Osteoblast (primary cell): Measurements from ENCODE around the gene CCDC167. TPM values are rescaled to one million over a fixed set of nuclear protein-coding genes. Genes with fewer than 3 reads are reported as not detected.
A peak's percentile ranks its signal among the peaks of the same experiment; 100 is the strongest.

Source experiments
- DNase-seq: peaks from one replicate; pipeline ENCODE4 v3.0.0; 2011; ENCODE audit warnings: low spot score, mixed read lengths; ENCODE audit not compliant: insufficient read length; ENCODE audit errors: missing footprints
- H2AFZ ChIP-seq: 2 replicates; pipeline ENCODE4 v1.6.0; 2011; ENCODE audit warnings: mild to moderate bottlenecking, low read length
- H3K27ac ChIP-seq: 2 replicates; pipeline ENCODE4 v1.5.1; 2011; ENCODE audit warnings: mild to moderate bottlenecking, low read depth, low read length, moderate library complexity
- H3K27me3 ChIP-seq: 2 replicates; pipeline ENCODE4 v1.6.0; 2012; ENCODE audit warnings: mild to moderate bottlenecking, control low read depth, inconsistent platforms, low read length, moderate library complexity; ENCODE audit not compliant: insufficient read depth
- H3K36me3 ChIP-seq: 2 replicates; pipeline ENCODE4 v1.5.1; 2011; ENCODE audit warnings: mild to moderate bottlenecking, low read length, control low read depth, moderate library complexity; ENCODE audit not compliant: insufficient read depth
- H3K4me1 ChIP-seq: 2 replicates; pipeline ENCODE4 v1.5.1; 2011; ENCODE audit warnings: mild to moderate bottlenecking, low read length, control low read depth, moderate library complexity; ENCODE audit not compliant: insufficient read depth
- H3K4me2 ChIP-seq: 2 replicates; pipeline ENCODE4 v1.6.0; 2011; ENCODE audit warnings: mild to moderate bottlenecking, low read length; ENCODE audit not compliant: insufficient read depth
- H3K4me3 ChIP-seq: fragments of 200-600 bp; sonication (generic); 3 replicates; pipeline ENCODE4 v1.5.1; 2012; ENCODE audit warnings: mild to moderate bottlenecking, low read length, inconsistent platforms; ENCODE audit not compliant: insufficient read depth
- H3K79me2 ChIP-seq: 2 replicates; pipeline ENCODE4 v1.6.0; 2012; ENCODE audit warnings: mild to moderate bottlenecking, low read length, control low read depth, inconsistent platforms; ENCODE audit not compliant: insufficient read depth
- H3K9me3 ChIP-seq: 2 replicates; pipeline ENCODE4 v1.5.1; 2011; ENCODE audit warnings: low read depth, low read length, control low read depth
- H4K20me1 ChIP-seq: 2 replicates; pipeline ENCODE4 v1.6.0; 2012; ENCODE audit warnings: mild to moderate bottlenecking, low read length, control low read depth; ENCODE audit not compliant: insufficient read depth
- total RNA-seq: library from RNA; depleted of rRNA; stranded (reverse); fragments of >200 nt; gene quantifications from 2 replicates; pipeline ENCODE4 v1.2.3, GENCODE V29; 2012
- TF ChIP-seq, protein P1 (sequence below): IDR thresholded peaks from 2 replicates; pipeline ENCODE4 v1.5.1; 2011; ENCODE audit warnings: mild to moderate bottlenecking, low read depth, low read length, moderate library complexity; ENCODE audit errors: extremely low read depth

Gene CCDC167
- total RNA-seq, 1 donor, result 14.8 TPM

DNA sequence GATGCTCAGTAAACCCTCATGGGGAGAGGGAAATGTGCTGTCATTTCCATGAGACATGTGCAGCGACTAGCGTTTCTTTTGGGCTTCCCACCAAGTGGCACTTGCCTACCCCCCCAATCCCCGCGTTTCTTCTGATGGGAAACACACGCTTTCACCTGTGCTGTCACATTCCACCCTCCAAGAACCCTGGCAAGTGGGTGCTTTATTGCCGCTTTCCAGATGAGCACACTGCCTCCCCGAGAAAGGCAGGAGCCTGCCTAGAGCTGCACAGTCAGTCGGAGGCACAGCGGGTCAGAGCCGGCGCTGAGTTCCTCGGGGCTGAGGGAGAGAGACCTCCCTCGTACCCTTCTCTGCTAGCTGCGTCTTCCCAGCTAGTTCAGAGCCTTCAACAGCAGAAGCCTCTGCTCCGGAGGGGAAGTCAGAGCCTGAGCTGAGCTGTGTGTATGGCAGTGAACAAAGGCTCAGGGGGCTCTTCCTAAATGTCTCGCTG, 12.3 kb upstream of the CCDC167 start:
- H4K20me1 ChIP-seq, result peaks cover 7% of the 10 kb centered on the region
- H3K36me3 ChIP-seq, result no peaks in the 10 kb centered on the region
- H3K4me1 ChIP-seq, result peaks cover 7% of the 10 kb centered on the region
- no peaks in the 10 kb centered on the region for H3K79me2 ChIP-seq
- no peaks in the 10 kb centered on the region for H3K9me3 ChIP-seq
- TF ChIP-seq, protein P1, sequence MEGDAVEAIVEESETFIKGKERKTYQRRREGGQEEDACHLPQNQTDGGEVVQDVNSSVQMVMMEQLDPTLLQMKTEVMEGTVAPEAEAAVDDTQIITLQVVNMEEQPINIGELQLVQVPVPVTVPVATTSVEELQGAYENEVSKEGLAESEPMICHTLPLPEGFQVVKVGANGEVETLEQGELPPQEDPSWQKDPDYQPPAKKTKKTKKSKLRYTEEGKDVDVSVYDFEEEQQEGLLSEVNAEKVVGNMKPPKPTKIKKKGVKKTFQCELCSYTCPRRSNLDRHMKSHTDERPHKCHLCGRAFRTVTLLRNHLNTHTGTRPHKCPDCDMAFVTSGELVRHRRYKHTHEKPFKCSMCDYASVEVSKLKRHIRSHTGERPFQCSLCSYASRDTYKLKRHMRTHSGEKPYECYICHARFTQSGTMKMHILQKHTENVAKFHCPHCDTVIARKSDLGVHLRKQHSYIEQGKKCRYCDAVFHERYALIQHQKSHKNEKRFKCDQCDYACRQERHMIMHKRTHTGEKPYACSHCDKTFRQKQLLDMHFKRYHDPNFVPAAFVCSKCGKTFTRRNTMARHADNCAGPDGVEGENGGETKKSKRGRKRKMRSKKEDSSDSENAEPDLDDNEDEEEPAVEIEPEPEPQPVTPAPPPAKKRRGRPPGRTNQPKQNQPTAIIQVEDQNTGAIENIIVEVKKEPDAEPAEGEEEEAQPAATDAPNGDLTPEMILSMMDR, result no peak
- no peak overlapping the region for H3K4me3 ChIP-seq
- peaks cover 29% of the 10 kb centered on the region for H3K27me3 ChIP-seq
- DNase-seq, result peak; percentile 37
- H3K27ac ChIP-seq, result no peak overlapping the region
- no peak overlapping the region for H3K4me2 ChIP-seq
- no peak overlapping the region for H2AFZ ChIP-seq

DNA sequence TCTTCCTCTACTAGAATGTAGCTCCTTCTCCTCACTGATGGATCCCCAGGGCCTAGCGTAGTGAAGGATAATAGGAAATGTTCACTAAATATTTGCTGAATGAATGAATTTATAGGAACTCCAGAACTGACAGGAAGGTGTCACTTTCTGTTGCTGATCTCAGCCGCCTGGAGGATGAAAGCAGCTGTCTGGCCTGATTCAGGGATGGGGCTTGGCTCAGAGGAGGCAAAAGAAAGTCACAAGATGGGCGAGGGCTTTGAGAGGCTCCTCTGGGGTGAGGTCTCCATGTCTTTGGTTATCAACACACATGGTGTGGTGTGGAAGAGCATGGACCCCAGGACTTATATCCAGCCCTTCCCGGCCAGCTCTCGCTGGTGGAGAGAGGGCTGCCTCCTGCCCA, 11.5 kb upstream of the CCDC167 start:
- Histone ChIP-seq H3K36me3 (no peaks in the 10 kb centered on the region), H3K9me3 (no peaks in the 10 kb centered on the region), H3K4me3 (no peak overlapping the region), H3K4me1 (peaks cover 7% of the 10 kb centered on the region), H4K20me1 (peaks cover 7% of the 10 kb centered on the region), H3K27ac (no peak overlapping the region), H3K27me3 (peaks cover 32% of the 10 kb centered on the region), H2AFZ (no peak overlapping the region), H3K4me2 (no peak overlapping the region), H3K79me2 (no peaks in the 10 kb centered on the region)
- TF ChIP-seq, protein P1, result no peak
- peak; percentile 73 for DNase-seq

DNA sequence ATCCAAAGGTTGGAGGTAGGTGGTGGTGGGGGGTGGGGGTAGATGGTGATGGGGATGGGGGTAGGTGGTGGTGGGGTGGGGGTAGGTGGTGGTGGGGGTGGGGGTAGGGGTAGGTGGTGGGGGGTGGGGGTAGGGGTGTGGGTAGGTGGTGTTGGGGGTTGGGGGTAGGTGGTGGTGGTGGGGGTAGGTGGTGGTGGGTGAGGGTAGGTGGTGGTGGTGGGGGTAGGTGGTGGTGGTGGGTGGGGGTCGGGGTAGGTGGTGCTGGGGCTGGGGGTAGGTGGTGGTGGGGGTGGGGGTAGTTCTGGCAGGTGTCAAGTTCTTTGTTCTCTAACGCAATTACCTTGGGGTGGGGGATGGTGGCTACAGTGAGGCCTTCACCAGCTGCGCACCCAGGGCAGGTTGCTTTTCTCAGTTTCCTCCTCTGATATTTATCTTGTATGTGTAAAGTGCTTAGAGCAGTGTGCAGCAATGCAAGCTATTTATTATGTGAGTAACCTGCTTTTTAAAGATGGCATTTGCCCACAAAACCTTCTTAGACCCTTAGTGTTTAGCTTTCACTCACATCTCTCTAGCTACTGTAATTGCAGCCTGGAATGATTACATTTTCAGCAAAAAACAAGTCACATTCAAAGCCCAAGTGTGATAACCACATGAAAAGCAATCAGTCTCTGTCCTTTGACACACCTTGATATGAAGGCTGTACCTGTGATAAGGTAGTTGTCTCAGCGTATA, 8.2 kb upstream of the CCDC167 start:
- Histone ChIP-seq H3K4me2 (no peak overlapping the region), H3K9me3 (no peaks in the 10 kb centered on the region), H3K27ac (no peak overlapping the region), H3K79me2 (no peaks in the 10 kb centered on the region), H3K4me3 (no peak overlapping the region), H4K20me1 (no peaks in the 10 kb centered on the region), H3K36me3 (no peaks in the 10 kb centered on the region), H3K4me1 (no peaks in the 10 kb centered on the region), H3K27me3 (peaks cover 30% of the 10 kb centered on the region), H2AFZ (no peak overlapping the region)
- TF ChIP-seq, protein P1, result no peak
- no peak for DNase-seq

GRCh38 chr6:37507077-37507476, 7.4 kb upstream of the CCDC167 start:
- Histone ChIP-seq H3K36me3 (no peaks in the 10 kb centered on the region), H4K20me1 (no peaks in the 10 kb centered on the region), H3K9me3 (no peaks in the 10 kb centered on the region), H3K27me3 (peaks cover 31% of the 10 kb centered on the region), H3K27ac (no peak overlapping the region), H2AFZ (no peak overlapping the region), H3K4me3 (no peak overlapping the region), H3K4me1 (no peaks in the 10 kb centered on the region), H3K4me2 (no peak overlapping the region), H3K79me2 (no peaks in the 10 kb centered on the region)
- TF ChIP-seq, protein P1, result no peak
- DNase-seq, result peak; percentile 10
